ENCODE data around the gene INHBA.

DNA sequence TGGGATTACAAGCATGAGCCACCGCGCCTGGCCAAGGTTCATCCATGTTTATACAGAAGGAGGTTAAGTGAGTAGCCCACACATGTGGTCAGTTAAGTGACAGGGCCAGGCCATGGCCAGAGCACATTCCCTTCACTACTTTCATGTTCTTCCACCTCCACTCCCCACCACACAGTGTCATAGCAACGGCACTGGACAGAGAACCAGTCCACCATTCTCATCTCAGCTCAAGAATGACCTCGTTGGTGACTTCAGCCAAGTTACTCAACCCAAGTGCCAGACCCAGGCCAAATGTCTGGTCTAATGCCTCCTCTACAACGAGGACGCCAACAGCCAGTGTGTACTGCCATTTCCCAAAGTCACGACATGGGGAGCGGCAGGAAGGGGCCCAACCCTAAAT lies 62.4 kb downstream of the INHBA start:
- TF ChIP-seq POLR2AphosphoS5 (IDR thresholded peaks at IDR 0.05; ENCODE audit: borderline replicate concordance, low read depth, low read length) (no peak), EZH2 (IDR thresholded peaks at IDR 0.05) (no peak)

All from SK-N-MC (cell line).